GM12873 (cell line): ENCODE results near the gene CNTNAP1.

Experiments used
- TF ChIP-seq, protein P1 (sequence below): IDR thresholded peaks from 2 replicates; pipeline ENCODE4 v1.5.1; 2012; ENCODE audit warnings: low read depth, mild to moderate bottlenecking, moderate library complexity, low read length, control low read depth; ENCODE audit not compliant: insufficient read depth; ENCODE audit errors: missing control alignments

CNTNAP1 gene

DNA sequence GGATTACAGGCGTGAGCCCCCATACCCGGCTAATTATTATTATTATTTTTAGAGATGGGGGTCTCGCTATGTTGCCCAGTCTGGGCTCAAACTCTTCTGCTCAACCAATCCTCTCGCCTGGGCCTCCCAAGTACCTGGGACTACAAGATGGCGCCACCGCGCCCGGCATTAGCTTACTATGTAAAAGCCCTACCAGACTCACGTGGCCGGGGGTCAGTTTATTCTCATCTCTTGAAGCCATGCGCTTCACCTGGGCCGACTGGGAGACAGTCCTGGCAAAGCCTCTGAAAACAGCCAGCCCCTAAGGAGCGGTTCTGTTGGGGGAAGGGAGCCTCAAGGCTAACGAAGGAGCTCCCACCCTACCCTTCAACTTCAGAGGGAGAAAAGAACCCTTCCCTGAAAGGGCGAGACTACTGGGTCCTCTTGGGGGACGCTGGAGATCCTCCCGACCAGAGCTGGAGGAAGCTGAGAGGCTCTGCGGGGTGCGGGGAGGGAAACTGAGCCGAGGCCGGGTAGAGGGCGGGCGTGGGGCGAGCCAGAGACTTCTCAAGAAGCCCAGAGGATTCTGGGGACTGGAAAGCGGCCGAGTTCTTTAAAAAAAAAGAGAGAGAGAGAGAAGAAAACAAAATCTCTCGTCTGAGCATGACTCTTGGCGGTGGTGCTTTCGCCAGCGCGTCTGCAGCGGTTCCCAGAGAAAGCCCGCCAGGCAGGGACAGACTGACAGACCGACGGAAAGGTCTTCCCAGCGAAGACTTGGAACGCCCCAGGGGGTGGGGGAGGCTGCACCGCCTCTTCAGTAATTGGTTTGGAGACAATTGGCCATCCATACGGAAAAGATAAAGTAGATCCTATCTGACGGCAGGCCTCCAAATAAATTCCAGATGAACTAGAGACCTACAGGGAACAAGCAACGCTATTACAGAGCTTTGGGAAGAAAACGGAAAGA, 28.9 kb upstream of the CNTNAP1 start:
- TF ChIP-seq, protein P1, sequence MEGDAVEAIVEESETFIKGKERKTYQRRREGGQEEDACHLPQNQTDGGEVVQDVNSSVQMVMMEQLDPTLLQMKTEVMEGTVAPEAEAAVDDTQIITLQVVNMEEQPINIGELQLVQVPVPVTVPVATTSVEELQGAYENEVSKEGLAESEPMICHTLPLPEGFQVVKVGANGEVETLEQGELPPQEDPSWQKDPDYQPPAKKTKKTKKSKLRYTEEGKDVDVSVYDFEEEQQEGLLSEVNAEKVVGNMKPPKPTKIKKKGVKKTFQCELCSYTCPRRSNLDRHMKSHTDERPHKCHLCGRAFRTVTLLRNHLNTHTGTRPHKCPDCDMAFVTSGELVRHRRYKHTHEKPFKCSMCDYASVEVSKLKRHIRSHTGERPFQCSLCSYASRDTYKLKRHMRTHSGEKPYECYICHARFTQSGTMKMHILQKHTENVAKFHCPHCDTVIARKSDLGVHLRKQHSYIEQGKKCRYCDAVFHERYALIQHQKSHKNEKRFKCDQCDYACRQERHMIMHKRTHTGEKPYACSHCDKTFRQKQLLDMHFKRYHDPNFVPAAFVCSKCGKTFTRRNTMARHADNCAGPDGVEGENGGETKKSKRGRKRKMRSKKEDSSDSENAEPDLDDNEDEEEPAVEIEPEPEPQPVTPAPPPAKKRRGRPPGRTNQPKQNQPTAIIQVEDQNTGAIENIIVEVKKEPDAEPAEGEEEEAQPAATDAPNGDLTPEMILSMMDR = no peak

DNA sequence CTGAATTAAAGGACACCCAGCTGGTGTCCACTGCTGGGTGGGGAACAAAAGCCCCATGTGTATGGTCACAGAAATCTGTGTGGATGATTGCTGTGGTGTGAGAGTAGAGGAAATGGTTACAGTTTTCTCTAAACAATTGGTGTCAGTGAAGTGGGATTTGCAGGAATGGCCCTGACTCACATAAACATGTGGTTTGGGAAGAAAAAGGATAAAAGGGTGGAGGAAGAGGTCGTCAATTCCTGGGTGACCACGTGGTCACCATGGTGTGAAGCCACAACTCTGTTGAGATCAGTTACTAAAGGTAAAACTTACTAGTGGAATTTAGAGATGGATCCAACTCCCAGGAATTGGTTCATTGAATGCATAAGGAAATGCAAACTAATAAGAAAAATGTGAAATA, 26.8 kb upstream of the CNTNAP1 start:
- TF ChIP-seq, protein P1 = no peak

DNA sequence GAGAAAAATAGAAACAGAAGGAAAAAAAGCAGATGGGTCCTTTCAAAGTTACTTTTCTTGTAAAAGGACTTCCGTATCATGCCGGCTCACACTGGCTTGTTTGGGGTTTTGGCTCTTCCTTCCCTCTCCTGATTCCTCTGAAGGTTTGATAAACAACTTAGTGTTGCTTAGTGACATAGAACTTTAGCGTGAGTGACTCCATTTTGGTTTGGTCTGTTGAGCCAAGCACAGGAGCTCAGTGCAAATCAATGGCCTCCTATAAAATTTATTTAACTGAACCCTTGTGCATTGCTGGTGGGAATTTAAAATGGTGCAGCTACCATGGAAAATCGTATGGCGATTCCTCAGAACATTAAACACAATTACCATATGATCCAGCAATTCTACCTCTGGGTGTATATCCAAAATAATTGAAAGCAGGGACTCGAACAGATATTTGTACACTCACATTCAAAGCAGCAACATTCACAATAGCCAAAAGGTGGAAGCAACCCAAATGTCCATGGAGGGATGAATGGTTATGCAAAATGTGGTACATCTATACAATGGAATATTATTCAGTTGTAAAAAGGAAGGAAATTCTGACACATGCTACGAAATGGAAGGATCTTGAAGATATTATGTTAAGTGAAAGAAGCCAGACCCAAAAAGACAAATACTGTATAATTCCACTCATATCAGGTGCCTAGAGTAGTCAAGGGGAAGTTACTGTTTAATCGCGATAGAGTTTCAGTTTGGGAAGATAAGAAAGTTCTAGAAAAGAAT, 24.3 kb upstream of the CNTNAP1 start:
- TF ChIP-seq, protein P1 = no peak

DNA sequence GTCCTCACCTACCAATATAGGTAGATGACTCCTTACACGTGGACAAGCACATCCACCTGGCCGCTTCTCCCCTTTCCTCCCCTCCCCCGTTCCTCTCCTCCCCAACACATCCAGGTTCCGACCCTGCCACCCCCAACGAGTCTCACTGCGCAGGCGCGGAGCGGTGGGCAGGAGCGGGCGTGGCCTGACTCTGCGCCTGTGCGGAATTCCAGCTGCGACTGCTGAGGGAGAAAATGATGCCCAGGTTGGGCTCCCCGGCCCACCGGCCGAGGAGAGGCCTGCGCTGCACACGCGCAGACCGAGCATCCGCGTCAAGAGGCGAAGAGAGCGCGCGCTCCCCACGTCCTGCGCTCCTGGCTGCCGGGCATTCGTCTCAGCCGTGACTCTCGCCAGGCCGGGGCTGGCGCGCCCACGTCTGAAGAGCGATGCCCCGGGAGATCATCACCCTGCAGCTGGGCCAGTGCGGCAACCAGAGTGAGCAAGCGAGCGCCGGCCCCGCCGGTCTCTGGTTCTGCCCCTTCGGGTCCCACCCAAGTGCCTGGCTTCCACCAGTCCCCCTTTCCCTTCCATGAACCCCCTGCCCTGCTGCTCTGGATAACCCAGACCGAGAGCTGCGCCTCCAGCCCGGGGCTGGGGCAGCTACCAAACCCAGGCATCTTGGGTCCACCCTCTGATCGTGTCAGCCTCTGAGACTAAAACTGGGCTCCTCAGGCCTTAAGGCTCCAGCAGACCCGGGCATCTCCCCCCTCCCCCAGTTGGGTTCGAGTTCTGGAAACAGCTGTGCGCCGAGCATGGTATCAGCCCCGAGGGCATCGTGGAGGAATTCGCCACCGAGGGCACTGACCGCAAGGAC, 23.0 kb upstream of the CNTNAP1 start, which contains the start of gene TUBG2:
Gene TUBG2, plus strand, starts transcription at position 206 of the 853 bp plus-strand sequence. Its CDS starts 220 bp downstream, at position 426.
- TF ChIP-seq, protein P1 = no peak

DNA sequence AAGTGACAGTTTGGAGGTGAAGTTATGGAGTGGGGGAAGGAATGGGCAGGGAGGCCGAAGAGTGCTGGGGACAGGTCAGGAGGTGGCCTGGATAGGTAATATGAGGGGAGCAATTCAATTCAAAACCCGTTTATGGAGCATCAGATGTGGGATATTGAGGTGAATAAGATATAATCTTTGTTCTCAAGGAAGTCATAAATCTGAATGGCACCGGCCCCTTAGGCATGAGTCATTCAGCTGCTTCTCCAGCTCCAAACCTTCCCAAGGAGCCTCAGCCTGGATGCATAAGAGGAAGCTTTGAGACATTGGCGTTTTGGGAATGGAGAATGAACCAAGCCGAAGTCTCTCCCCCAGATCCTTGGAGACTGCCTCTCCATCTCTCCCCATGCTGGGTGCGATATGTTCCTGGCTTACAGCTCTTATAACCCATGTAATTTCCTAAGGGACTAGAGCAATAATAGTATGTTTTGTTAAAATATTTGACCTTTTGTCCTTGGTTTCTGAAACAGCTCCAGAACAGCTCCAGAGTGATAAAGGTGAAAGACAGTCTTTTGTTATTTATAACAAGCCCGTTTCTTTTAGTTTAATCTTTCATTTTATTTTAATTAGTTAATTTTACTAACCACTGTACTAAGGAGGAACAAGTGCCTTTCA, 21.5 kb upstream of the CNTNAP1 start:
- TF ChIP-seq, protein P1 = no peak

DNA sequence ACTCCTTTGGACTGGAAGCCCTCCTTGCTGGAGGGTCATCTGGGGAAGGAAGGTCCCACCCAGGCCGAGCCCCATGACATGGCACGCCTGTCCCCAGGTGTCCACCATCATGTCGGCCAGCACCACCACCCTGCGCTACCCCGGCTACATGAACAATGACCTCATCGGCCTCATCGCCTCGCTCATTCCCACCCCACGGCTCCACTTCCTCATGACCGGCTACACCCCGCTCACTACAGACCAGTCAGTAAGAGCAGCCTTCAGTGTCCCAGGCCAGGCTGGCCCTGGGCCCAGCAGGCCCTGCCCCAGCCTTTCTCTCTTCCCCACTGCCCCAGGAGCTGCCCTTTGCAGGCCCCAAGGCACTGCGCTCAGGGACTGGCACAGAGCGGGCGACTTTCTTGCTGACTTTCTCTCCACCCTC, 16.7 kb upstream of the CNTNAP1 start:
- TF ChIP-seq, protein P1 = no peak
